HepG2 (cell line): Measurements from ENCODE around the gene PREX1. TPM values are rescaled to one million over a fixed set of nuclear protein-coding genes. Genes with fewer than 3 reads are reported as not detected.

Source experiments
- ATF7 ChIP-seq, 2 experiments: fragments of 450-650 bp in 1 of 2; sonication (generic) in 1 of 2; formaldehyde crosslinking in 1 of 2; IDR thresholded peaks; 2 replicates each; pipeline versions ENCODE4 v1.4.0 to v1.6.1; 2016 to 2020; ENCODE audit warnings: antibody characterized with exemption in 1 of 2, mild to moderate bottlenecking in 1 of 2, missing genetic modification reagents in 1 of 2
- E2F1 ChIP-seq: sonication (generic); formaldehyde crosslinking; IDR thresholded peaks from 2 replicates; pipeline ENCODE4 v1.5.0; 2020; ENCODE audit warnings: missing genetic modification reagents
- HMGXB4 ChIP-seq, 2 experiments: sonication (generic) in 1 of 2; formaldehyde crosslinking in 1 of 2; IDR thresholded peaks; 2 replicates each; pipeline versions ENCODE4 v1.4.0 to v1.6.1; 2018 to 2020; ENCODE audit warnings: missing genetic modification reagents in 2 of 2, borderline replicate concordance in 1 of 2, low read depth in 1 of 2, mild to moderate bottlenecking in 1 of 2, missing biosample characterization in 1 of 2
- KLF13 ChIP-seq: sonication (generic); formaldehyde crosslinking; IDR thresholded peaks from 2 replicates; pipeline ENCODE4 v1.4.0; 2020; ENCODE audit warnings: mild to moderate bottlenecking, missing genetic modification reagents
- PHF21A ChIP-seq: sonication (generic); formaldehyde crosslinking; IDR thresholded peaks from 2 replicates; pipeline ENCODE4 v1.5.0; 2020; ENCODE audit warnings: mild to moderate bottlenecking, missing genetic modification reagents
- PRDM4 ChIP-seq: sonication (generic); formaldehyde crosslinking; IDR thresholded peaks from 2 replicates; pipeline ENCODE4 v1.9.0; 2021; ENCODE audit warnings: missing genetic modification reagents, borderline replicate concordance
- RAD51 ChIP-seq: fragments of 450-650 bp; IDR thresholded peaks from 2 replicates; pipeline ENCODE4 v1.6.1; 2016; ENCODE audit warnings: borderline replicate concordance
- RORA ChIP-seq: sonication (generic); formaldehyde crosslinking; IDR thresholded peaks from 2 replicates; pipeline ENCODE4 v1.5.0; 2020; ENCODE audit warnings: mild to moderate bottlenecking, missing genetic modification reagents, moderate library complexity
- YEATS4 ChIP-seq: sonication (generic); formaldehyde crosslinking; IDR thresholded peaks from 2 replicates; pipeline ENCODE4 v1.4.0; 2020; ENCODE audit warnings: missing genetic modification reagents, borderline replicate concordance
- ZNF335 ChIP-seq: sonication (generic); formaldehyde crosslinking; IDR thresholded peaks from 2 replicates; pipeline ENCODE4 v1.4.0; 2020; ENCODE audit warnings: missing genetic modification reagents
- ZNF33B ChIP-seq: sonication (generic); formaldehyde crosslinking; IDR thresholded peaks from 2 replicates; pipeline ENCODE4 v1.5.1; 2020; ENCODE audit warnings: mild to moderate bottlenecking, missing genetic modification reagents
- ZNF44 ChIP-seq: sonication (generic); formaldehyde crosslinking; IDR thresholded peaks from 2 replicates; pipeline ENCODE4 v1.5.1; 2020; ENCODE audit warnings: mild to moderate bottlenecking, missing genetic modification reagents
- ZNF503 ChIP-seq: sonication (generic); formaldehyde crosslinking; IDR thresholded peaks from 2 replicates; pipeline ENCODE4 v1.4.0; 2020; ENCODE audit warnings: missing genetic modification reagents
- ZNF552 ChIP-seq: sonication (generic); formaldehyde crosslinking; IDR thresholded peaks from 2 replicates; pipeline ENCODE4 v1.9.0; 2022; ENCODE audit warnings: missing genetic modification reagents, mild to moderate bottlenecking, borderline replicate concordance
- ZNF609 ChIP-seq: sonication (generic); formaldehyde crosslinking; IDR thresholded peaks from 2 replicates; pipeline ENCODE4 v1.4.0; 2020; ENCODE audit warnings: mild to moderate bottlenecking, missing genetic modification reagents, borderline replicate concordance
- polyA plus RNA-seq, 8 experiments: library from polyadenylated mRNA; depleted of rRNA in 3 of 8; stranded (reverse) in 7 of 8; unstranded in 1 of 8; fragments of >200 nt; fragmentation: Illumina TruSeq in 4 of 8; extraction: Trizol in 4 of 8; gene quantifications; 2 replicates each; pipeline versions ENCODE4 v1.2.1 to v1.2.3, GENCODE V29; 2011 to 2016; ENCODE audit warnings: low read depth in 4 of 8, missing spikeins in 1 of 8, mixed read lengths in 1 of 8; ENCODE audit not compliant: insufficient read depth in 1 of 8
- total RNA-seq, 5 experiments: library from RNA; depleted of rRNA; stranded (reverse); fragments of >200 nt; fragmentation: Illumina TruSeq; extraction: Trizol; gene quantifications; 2 replicates each; pipeline ENCODE4 v1.2.3, GENCODE V29; 2016; ENCODE audit warnings: low read depth in 1 of 5

Gene PREX1
- total and polyA plus RNA-seq, 2 of the 13 experiments (the other 11 are each of a cell fraction or from before 2014, with no cell fraction given): 0.02 to 0.04 TPM

GRCh38 chr20:48597521-48598302, 230.1 kb downstream of the PREX1 start (continued):
- TF ChIP-seq HMGXB4 (CRISPR knock-in tag; IDR thresholded peaks at IDR 0.05; ENCODE audit: borderline replicate concordance in 1 of 2, low read depth in 1 of 2): 0 out of 4 replicates have a peak, but pooled peaks of 1 of the 2 experiments have one; percentile 38
- no peak for TF ChIP-seq ZNF503
- TF ChIP-seq ZNF335: no peak
- TF ChIP-seq ZNF552 (CRISPR knock-in tag): no peak
- no peak for TF ChIP-seq KLF13 (CRISPR knock-in tag)
- TF ChIP-seq ZNF609: no peak
- TF ChIP-seq ZNF44 (CRISPR knock-in tag): no peak
- no peak for TF ChIP-seq RORA (CRISPR knock-in tag)
- no peak for TF ChIP-seq ATF7 (IDR thresholded peaks at IDR 0.05)
- no peak for TF ChIP-seq ATF7 (CRISPR knock-in tag; IDR thresholded peaks at IDR 0.05)
- no peak for TF ChIP-seq E2F1 (CRISPR knock-in tag)
- peak; percentile 54; the same call in 1 of the 2 replicates for TF ChIP-seq YEATS4 (CRISPR knock-in tag)
- TF ChIP-seq ZNF33B: no peak
- TF ChIP-seq RAD51: no peak
- peak; percentile 81 for TF ChIP-seq PHF21A
- no peak for TF ChIP-seq PRDM4 (CRISPR knock-in tag)
